Spleen (tissue), 11 donors: ENCODE results near the gene HAS3. TPM values are rescaled to one million over a fixed set of nuclear protein-coding genes. Genes with fewer than 3 reads are reported as not detected.

Experiments
- DNase-seq: peaks from one replicate; pipeline ENCODE4 v3.0.0-alpha.2; 2020
- H3K27ac ChIP-seq, 8 donors: fragments of 200-600 bp; sonication (generic) in 7 of 8; 1 replicate in 4 of 8; 2 replicates in 4 of 8; pipeline versions ENCODE4 v1.5.0 to v1.8.0; 2016 to 2021; ENCODE audit warnings: inconsistent platforms in 4 of 8, mild to moderate bottlenecking in 4 of 8, moderate library complexity in 1 of 8
- H3K27me3 ChIP-seq, 7 donors: fragments of 200-600 bp; sonication (generic) in 6 of 7; replicated peaks in 1 of 7; 1 replicate in 4 of 7; 2 replicates in 3 of 7; pipeline versions ENCODE4 v1.5.0 to v1.8.0; 2016 to 2021; ENCODE audit warnings: inconsistent platforms in 3 of 7, mild to moderate bottlenecking in 1 of 7
- H3K36me3 ChIP-seq, 6 donors: fragments of 200-600 bp; sonication (generic) in 5 of 6; 1 replicate in 4 of 6; 2 replicates in 2 of 6; pipeline versions ENCODE4 v1.5.0 to v1.8.0; 2016 to 2021; ENCODE audit warnings: inconsistent platforms in 2 of 6
- H3K4me1 ChIP-seq, 6 donors: fragments of 200-600 bp; sonication (generic) in 5 of 6; 1 replicate in 3 of 6; 2 replicates in 3 of 6; pipeline versions ENCODE4 v1.5.0 to v1.8.0; 2016 to 2021; ENCODE audit warnings: inconsistent platforms in 3 of 6
- H3K4me3 ChIP-seq, 8 donors: fragments of 200-600 bp; sonication (generic) in 7 of 8; 1 replicate in 4 of 8; 2 replicates in 4 of 8; pipeline versions ENCODE4 v1.5.0 to v1.8.0; 2016 to 2021; ENCODE audit warnings: inconsistent platforms in 4 of 8, mild to moderate bottlenecking in 4 of 8, moderate library complexity in 2 of 8
- H3K9me3 ChIP-seq, 8 donors: fragments of 200-600 bp; sonication (generic) in 7 of 8; 1 replicate in 4 of 8; 2 replicates in 4 of 8; pipeline versions ENCODE4 v1.5.0 to v1.8.0; 2016 to 2021; ENCODE audit warnings: inconsistent platforms in 4 of 8
- CTCF ChIP-seq, 11 experiments: fragments of 200-600 bp in 7 of 11; fragments of 450-650 bp in 4 of 11; sonication (generic) in 4 of 11; IDR thresholded peaks in 8 of 11; conservative IDR thresholded peaks in 3 of 11; 1 replicate in 7 of 11; 2 replicates in 4 of 11; pipeline versions ENCODE4 v1.4.0 to v1.8.0; 2016 to 2021; ENCODE audit warnings: antibody characterized with exemption in 11 of 11, inconsistent platforms in 4 of 11, mild to moderate bottlenecking in 1 of 11
- POLR2A ChIP-seq, 3 donors: fragments of 450-650 bp; IDR thresholded peaks; one replicate each; pipeline ENCODE4 v1.5.1; 2017; ENCODE audit warnings: antibody characterized with exemption in 3 of 3, mild to moderate bottlenecking in 1 of 3
- POLR2AphosphoS5 ChIP-seq, 3 donors: sonication (generic); formaldehyde crosslinking; IDR thresholded peaks; one replicate each; pipeline ENCODE4 v1.5.1; 2017; ENCODE audit warnings: antibody characterized with exemption in 3 of 3
- WGBS, 5 donors: extraction: QIAGEN DNeasy Blood & Tissue Kit in 3 of 5; methylation state at CpG; one replicate each; pipeline versions ENCODE4 v1.1.5 to v1.1.7; 2013 to 2018; 5-methylcytosine and 5-hydroxymethylcytosine counted together
- intact Hi-C: fragments of 100-400 bp; cut with DNase I; formaldehyde crosslinking; loops from one replicate; pipeline ENCODE4 v1.15.0; 2023; ENCODE audit warnings: low total_unique reads
- polyA plus RNA-seq, 3 donors: library from polyadenylated mRNA; stranded (reverse); fragments of 200-250 nt; gene quantifications; one replicate each; pipeline ENCODE4 v1.2.1, GENCODE V29; 2013
- total RNA-seq, 7 donors: library from RNA; depleted of rRNA in 3 of 7; stranded (reverse); fragments of >200 nt in 3 of 7; fragmentation: NEBNext Ultra II Directional in 4 of 7; extraction: Animal tissue kit (Norgen Biotek cat#: 25700) in 4 of 7; gene quantifications; one replicate each; pipeline versions ENCODE4 v1.1.0 to v1.2.1, GENCODE V29; 2016 to 2021
- donor health status: healthy with polysubstance abuse.
- donor health status: DM: no; HTN: no; CAD: no; lungs with moderate emphysema.
- donor health status: DM: no; HTN: no; CAD: no.
- donor health status: Bipolar disorder and iron deficiency.
- donor health status: healthy.
- donor health status: DM: no; HTN: no; CAD: no.
- donor health status: DM: yes; HTN: yes; CAD: no.

The HAS3 gene
- total and polyA plus RNA-seq, 10 donors: 0.51 to 2.0 (median 0.73) TPM

- intact Hi-C loops: no loop called here
- no peak overlapping the region for H3K4me3 ChIP-seq
- no peaks in the 10 kb centered on the region for H3K9me3 ChIP-seq
- peaks cover 0 to 78% (median 32%) of the 10 kb centered on the region in 6 donors for H3K36me3 ChIP-seq
- TF ChIP-seq POLR2A (IDR thresholded peaks at IDR 0.05) (no peak), CTCF (IDR thresholded peaks at IDR 0.05 in 8 of 11, conservative IDR thresholded peaks at IDR 0.05 in 3 of 11) (no peak), POLR2AphosphoS5 (IDR thresholded peaks at IDR 0.05) (no peak)
- H3K27ac ChIP-seq: no peak overlapping the region
- 89 to 96% (median 89%) methylated on average over 5 of the region's 5 CpGs for WGBS, 5 donors
- peak; percentile 45 for DNase-seq
- peaks cover 8 to 33% (median 14%) of the 10 kb centered on the region in 6 donors for H3K4me1 ChIP-seq
- H3K27me3 ChIP-seq: peaks cover 0 to 29% (median 16%) of the 10 kb centered on the region in 7 donors
Measured at GRCh38 chr16:69111876-69112230, 6.4 kb downstream of the HAS3 start.

- Histone ChIP-seq H3K36me3 (peaks cover 0 to 85% (median 32%) of the 10 kb centered on the region in 6 donors), H3K4me3 (no peak overlapping the region), H3K27me3 (peaks cover 0 to 23% (median 9%) of the 10 kb centered on the region in 7 donors), H3K27ac (no peak overlapping the region), H3K4me1 (peaks cover 3 to 27% (median 8%) of the 10 kb centered on the region in 6 donors), H3K9me3 (no peaks in the 10 kb centered on the region)
- TF ChIP-seq POLR2AphosphoS5 (IDR thresholded peaks at IDR 0.05): no peak
- TF ChIP-seq CTCF (IDR thresholded peaks at IDR 0.05 in 8 of 11, conservative IDR thresholded peaks at IDR 0.05 in 3 of 11): peak in 9 of 11 experiments; percentile 24 to 80 (median 66)
- DNase-seq: peak; percentile 78
- WGBS, 5 donors: 52 to 63% (median 55%) methylated on average over 6 of the region's 6 CpGs
- intact Hi-C loops: no loop called here
Measured at GRCh38 chr16:69112285-69113129, 7.1 kb downstream of the HAS3 start.

GRCh38 chr16:69113216-69113615, 7.8 kb downstream of the HAS3 start:
- no peak overlapping the region for H3K4me3 ChIP-seq
- no peak for TF ChIP-seq POLR2A (IDR thresholded peaks at IDR 0.05)
- no peak for TF ChIP-seq POLR2AphosphoS5 (IDR thresholded peaks at IDR 0.05)
- TF ChIP-seq CTCF (IDR thresholded peaks at IDR 0.05 in 8 of 11, conservative IDR thresholded peaks at IDR 0.05 in 3 of 11): no peak
- peaks cover 0 to 92% (median 36%) of the 10 kb centered on the region in 6 donors for H3K36me3 ChIP-seq
- no peaks in the 10 kb centered on the region for H3K9me3 ChIP-seq
- peaks cover 0 to 27% (median 3%) of the 10 kb centered on the region in 6 donors for H3K4me1 ChIP-seq
- intact Hi-C loops: no loop called here
- H3K27me3 ChIP-seq: peaks cover 0 to 16% (median 2%) of the 10 kb centered on the region in 7 donors
- peak; percentile 44 for DNase-seq
- 89 to 98% (median 95%) methylated on average over 7 of the region's 7 CpGs for WGBS, 5 donors
- no peak overlapping the region for H3K27ac ChIP-seq

GRCh38 chr16:69114346-69114975, 9.0 kb downstream of the HAS3 start:
- H3K27me3 ChIP-seq: peaks cover 0 to 3% (median 0%) of the 10 kb centered on the region in 7 donors
- no peak overlapping the region for H3K4me3 ChIP-seq
- WGBS, 5 donors: 76 to 90% (median 82%) methylated on average over 18 to 25 of the region's 25 CpGs
- no peaks in the 10 kb centered on the region for H3K9me3 ChIP-seq
- H3K4me1 ChIP-seq: peaks cover 0 to 30% (median 2%) of the 10 kb centered on the region in 6 donors
- DNase-seq: peak; percentile 62
- TF ChIP-seq POLR2AphosphoS5 (IDR thresholded peaks at IDR 0.05) (no peak), POLR2A (IDR thresholded peaks at IDR 0.05) (no peak), CTCF (IDR thresholded peaks at IDR 0.05 in 8 of 11, conservative IDR thresholded peaks at IDR 0.05 in 3 of 11) (no peak)
- peaks cover 0 to 94% (median 41%) of the 10 kb centered on the region in 6 donors for H3K36me3 ChIP-seq
- H3K27ac ChIP-seq: no peak overlapping the region
- intact Hi-C loops: no loop called here
